ENCODE results near the gene MKS1.

The MKS1 gene

DNA sequence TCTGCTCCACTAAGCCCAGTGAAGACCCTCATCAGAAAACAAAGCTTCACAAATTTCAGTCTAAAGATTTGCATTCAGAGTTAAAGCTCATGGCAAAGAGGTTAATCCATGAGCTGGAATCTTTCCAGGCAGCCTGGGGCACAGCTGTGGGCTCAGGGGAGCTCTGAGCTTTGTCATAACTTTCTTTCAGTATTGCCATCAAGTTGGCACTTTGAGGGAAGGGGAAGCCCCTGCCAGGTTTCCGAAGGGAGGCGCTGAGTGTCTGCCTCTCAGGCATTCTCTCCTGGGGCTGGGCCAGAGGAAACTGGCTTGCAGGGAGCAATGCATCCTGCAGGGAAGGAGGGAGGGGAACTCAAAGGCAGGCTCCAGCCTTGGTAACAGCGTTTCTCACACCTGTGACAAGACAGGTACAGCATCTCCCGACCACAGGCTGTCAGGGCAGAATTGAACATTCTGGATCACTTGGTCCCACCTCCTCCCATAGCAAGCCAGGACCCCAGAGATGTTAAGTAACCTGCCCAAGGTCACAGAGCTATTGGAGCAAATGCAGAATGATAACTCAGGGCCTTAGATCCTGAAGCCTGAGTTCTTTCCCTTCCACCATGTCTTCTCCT, 23.2 kb upstream of the MKS1 start:
- DNase-seq = no peak

- DNase-seq = no peak
Observed at GRCh38 chr17:58239987-58240386, 20.9 kb upstream of the MKS1 start.

- no peak for DNase-seq
Observed at GRCh38 chr17:58238147-58238634, 19.1 kb upstream of the MKS1 start, which contains the start of gene LPO. Gene LPO, plus strand, starts transcription at chr17:58238584. Its CDS starts 4,396 bp downstream, at chr17:58242980.

- peak; percentile 41 for DNase-seq
Observed at GRCh38 chr17:58236394-58236793, 17.3 kb upstream of the MKS1 start.

DNA sequence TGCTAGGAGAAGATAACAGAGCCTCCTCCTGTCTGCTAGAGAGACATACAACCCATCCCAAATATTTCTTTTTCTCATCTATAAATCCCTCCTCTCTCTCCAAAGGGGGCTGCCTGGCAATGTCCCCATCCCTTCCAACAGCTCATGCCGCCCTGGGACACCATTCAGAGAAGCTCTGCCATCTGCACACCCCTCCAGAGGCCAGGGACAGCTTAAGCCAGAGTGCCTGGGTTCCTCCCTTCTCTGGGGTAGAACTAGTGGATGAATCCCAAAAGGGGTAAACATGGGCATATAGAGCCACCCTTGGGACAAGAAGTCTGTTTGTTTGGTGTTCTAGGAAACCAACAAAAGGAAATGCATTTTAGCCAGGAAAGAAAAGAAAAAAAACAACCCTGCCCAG, 16.8 kb upstream of the MKS1 start:
- DNase-seq = no peak

DNA sequence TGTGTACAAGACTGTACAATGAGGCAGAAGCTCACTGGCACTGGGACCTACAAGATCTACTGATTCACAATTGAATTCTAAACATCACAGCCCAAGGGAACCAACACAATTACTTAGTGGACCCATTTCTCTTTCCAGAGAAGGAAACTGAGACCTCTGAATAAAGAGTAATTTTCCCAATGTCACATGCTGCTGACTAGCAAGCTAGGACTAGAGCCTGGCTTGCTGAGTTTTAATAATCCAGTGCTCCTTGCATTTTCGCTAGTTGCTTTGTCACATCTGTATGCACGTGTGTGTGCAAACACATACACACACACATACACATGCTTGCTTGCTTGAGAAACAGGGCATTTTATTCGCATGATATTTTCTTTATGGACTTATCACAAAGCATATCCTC, 15.5 kb upstream of the MKS1 start:
- no peak for DNase-seq

DNA sequence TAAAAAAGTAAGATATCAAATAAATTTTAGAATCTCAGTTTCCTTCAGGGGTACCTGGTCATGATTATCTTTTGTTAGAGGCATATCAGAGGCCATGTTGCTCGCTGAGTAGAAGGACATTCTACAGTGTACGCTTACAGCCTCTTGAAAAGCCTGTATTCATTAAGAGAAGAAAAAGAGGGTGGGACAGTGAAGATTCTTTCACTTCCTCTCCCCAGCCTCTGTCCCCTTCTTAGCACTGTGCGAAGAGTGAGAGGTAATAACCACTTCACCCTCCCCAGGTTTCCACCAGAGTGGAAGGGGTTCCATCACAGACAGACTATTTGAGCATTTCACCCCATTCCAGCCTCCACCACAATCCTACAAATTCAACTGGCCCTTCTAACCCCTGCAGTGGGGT, 14.5 kb upstream of the MKS1 start:
- DNase-seq = no peak

GRCh38 chr17:58232707-58233156, 13.7 kb upstream of the MKS1 start:
- DNase-seq = no peak

- DNase-seq = no peak
Observed at GRCh38 chr17:58231641-58232040, 12.6 kb upstream of the MKS1 start.

DNA sequence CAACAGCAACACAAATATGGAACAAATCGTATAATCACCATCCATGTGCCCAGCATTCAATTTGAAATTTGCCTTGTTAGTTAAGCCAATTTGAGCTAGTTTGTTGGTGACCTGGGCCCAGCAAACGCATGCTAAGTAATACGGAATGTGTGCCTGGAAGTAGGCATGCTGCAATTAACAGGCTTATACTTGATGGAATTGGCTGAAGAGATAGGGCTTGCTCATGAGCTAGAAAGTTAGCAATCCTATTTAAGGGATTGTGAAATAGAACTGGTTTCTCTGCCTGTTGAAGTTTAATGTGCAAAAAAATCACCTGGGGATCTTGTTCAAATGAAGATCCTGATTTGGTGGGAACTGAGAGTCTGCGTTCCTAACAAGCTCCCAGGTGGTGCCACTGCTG, 10.8 kb upstream of the MKS1 start:
- DNase-seq = no peak

DNA sequence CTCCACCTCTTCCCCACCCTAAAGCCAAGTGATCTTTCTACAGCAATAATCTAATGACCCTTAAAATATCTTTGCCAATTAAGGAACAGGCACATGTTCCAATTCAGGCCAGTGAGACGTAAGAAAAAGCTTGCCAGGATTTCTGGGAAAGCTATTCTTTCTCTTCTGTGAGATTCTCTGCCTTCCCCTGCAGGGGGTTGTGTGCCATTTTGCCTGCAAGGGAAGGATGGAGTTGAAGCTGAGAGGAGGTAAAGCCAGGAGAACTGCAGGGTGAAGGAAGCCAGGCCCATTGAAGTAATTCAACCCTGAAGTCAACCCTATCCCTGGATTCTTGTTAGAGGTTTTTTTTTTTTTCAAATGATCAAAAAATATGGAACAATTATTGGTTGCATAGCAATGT, 10.3 kb upstream of the MKS1 start:
- no peak for DNase-seq

- no peak for DNase-seq
Observed at GRCh38 chr17:58228679-58229078, 9.6 kb upstream of the MKS1 start.

DNA sequence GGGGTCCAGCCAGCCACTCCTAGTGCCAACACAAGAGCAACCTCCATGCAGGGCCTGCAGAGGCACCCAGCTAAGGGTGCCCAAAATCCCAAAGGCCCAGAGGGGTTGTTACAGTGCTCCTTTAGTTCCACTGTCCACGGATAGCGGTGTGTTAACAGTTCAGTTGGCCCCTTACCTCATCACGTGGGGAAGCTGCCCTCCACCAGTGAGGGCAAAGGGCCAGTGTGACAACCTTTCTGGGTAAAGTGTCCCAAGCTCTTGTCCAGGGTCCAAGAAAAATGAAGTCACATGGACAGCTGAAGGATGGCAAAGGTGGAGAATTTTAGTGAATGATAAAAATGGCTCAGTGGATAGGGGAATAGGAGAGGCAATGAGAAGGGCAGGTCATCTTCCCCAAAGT, 8.7 kb upstream of the MKS1 start:
- DNase-seq = no peak

DNA sequence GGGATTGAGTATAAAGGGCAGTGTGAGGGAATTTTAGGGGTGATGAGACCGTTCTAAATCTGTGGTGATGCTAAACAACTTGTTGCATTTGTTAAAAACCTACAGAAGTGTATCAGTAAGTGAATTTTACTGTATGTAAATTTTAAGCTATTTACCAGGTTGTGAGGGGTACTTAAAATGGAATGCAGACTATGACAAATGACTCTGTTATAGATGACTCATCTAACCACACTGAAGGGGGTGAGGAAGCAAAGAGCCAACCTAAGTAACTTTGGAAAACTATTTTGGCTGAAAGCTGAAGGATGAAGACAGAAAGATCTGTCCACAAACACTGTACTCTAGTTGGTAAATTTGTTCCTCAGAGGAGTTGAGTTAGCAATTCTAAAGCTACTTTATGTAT, 5.3 kb upstream of the MKS1 start:
- no peak for DNase-seq

- no peak for DNase-seq
Observed at GRCh38 chr17:58219789-58220183, 731 bp upstream of the MKS1 start.

DNA sequence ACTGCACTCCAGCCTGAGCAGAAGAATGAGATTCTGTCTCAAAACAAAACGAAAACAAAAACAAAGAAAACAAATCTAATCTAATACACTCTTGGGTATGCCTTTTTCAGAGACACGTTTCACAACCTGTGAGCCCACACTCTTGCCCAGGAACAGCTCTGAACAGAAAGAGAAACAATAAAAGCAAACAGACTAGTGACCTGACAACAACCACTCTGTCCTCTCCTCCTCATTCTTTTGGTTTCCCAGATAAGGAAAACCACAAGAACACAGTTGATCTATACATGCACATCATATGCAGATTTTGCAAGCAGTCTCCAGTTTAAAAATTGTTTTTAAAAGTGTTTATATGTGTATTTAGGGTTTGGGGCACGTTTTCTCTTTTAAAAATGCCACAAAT, 1.3 kb downstream of the MKS1 start:
- peak; percentile 84 for DNase-seq

- peak; percentile 82 for DNase-seq
Observed at GRCh38 chr17:58215685-58216084, 3.4 kb downstream of the MKS1 start.

DNA sequence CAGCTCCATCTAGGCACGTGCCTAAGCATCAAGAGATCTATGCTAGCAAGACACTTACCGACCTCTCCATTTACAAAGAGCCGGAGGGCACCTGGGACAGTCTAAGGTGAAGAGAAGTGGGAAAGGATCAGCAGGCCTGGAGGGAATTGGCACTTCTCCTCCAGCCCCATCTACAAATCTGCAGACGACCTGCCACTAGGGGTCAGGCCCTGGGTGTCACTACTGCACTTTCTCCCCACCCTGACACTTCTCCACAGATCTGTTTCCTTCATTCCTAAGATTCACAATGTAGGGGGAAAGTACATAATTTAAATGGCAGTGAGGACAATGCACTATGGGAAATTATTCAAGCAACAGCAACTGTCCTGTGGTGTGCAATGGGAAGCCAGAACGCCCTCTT, 8.1 kb downstream of the MKS1 start:
- DNase-seq = no peak

GRCh38 chr17:58208344-58208743, 10.7 kb downstream of the MKS1 start:
- DNase-seq = no peak

DNA sequence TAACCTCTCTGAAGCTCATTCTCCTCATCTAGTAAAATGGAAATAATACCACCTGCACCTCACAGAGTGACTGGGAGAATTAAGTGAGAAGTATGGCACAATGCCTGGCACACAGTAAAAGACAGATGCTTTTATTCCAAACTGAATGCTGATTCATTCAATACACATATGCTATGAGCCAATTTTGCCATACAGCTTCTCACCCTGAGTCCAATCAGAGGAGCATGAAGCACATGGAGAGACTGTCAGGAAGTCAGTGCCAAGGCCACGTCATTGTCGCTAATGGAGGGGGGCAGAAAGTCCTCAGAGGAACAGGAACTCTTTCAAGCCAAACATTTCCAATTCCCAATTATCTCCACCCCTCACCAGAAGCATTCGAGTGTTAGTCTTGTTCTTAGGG, 11.6 kb downstream of the MKS1 start:
- peak; percentile 6 for DNase-seq

GRCh38 chr17:58205936-58206335, 13.1 kb downstream of the MKS1 start:
- DNase-seq = no peak

DNA sequence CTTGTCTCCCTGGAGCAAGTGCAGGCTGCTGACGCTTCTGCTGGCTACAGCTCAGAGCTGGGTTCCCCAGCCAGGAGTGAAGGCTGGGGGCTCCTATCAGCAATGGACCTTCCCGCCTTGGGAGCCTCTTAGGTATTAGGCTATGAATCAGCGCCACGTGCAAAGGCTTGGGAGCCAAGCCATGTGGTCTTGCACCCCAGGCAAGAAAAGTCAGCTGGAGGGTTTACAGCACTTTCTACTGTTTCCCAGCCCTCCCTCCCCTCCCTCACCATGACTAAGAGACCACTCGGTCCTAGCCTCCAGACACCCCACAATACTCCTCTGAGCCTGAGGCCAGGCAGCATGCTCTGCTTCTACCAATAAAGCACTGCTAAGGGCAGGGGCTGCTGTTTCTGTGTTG, 14.3 kb downstream of the MKS1 start:
- DNase-seq = no peak

DNA sequence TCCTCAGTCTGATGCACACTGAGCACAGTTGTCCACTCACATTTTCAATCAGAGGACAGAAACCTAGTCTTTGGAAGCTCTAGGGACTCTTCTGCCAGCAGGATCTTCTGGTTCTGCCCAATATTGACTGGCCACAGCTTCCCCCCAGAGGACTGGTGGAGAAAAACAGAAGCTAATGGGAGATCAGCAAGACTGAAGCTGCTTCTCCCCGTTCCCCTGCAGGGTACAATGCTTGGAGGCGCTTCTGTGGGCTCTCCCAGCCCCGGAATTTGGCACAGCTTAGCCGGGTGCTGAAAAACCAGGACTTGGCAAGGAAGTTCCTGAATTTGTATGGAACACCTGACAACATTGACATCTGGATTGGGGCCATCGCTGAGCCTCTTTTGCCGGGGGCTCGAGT, 16.2 kb downstream of the MKS1 start:
- DNase-seq = no peak

DNA sequence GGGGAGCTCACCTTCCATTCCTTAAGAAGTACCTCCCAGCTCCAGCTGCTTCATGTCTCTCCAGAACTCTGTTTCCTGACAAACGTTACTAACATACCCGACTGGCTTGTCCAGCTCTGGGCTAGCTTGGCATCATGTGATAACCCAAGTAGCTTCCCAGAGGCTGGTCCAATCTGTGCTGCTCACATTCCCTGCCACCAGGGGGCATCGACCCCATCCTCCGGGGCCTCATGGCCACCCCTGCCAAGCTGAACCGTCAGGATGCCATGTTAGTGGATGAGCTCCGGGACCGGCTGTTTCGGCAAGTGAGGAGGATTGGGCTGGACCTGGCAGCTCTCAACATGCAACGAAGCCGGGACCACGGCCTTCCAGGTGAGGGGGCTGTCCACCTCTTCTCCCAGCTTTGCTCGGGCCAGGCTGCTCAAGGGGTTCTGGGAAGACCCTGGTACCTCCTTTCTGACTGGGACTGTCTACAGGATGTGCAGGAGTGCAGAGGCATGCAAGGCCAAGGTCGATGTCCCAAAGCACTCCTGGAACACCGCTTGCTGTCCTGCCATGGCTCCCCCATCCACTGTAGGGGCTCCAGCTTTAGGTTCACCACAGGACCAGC, 18.9 kb downstream of the MKS1 start:
- DNase-seq = peak; percentile 77

DNA sequence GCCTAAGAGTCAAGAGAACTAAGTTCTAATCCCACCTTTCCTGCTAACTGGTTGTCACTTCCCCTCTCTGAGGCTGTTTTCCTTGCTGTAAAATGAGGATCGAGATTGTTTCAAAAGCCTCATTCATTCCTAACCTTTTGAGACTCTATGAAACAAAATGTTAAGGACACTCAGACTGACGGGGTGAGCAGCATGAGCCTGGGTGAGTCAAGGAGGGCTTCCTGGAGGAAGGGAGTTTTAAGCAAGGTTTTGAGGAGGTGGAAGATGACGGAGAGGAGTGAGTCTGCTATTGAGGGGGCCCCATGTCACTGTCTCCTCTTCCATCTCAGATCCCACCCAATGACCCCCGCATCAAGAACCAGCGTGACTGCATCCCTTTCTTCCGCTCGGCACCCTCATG, 22.4 kb downstream of the MKS1 start:
- no peak for DNase-seq
